B cell (primary cell): ENCODE data around the gene TMEM151A. TPM values are rescaled to one million over a fixed set of nuclear protein-coding genes. Genes with fewer than 3 reads are reported as not detected.

Experiments used
- ATAC-seq: fragments of 200-7000 bp; cut with Tn5 transposase; one replicate; pipeline ENCODE4 v1.10.0; 2021; ENCODE audit warnings: low read depth, mild to moderate bottlenecking, moderate number of reproducible peaks, moderate library complexity
- CTCF ChIA-PET: fragments of 350-600 bp; sonication (Branson Sonifier 250); formaldehyde crosslinking; loops from one replicate; lab custom pipeline; 2021; ENCODE audit warnings: antibody characterized with exemption, inconsistent platforms; lab: Charles Lee
- POLR2A ChIA-PET: fragments of 350-600 bp; sonication (Branson Sonifier 250); formaldehyde crosslinking; loops from one replicate; lab custom pipeline; 2021; ENCODE audit warnings: antibody characterized with exemption; lab: Charles Lee
- DNase-seq: peaks from one replicate; pipeline ENCODE4 v3.0.0; 2013
- H2AFZ ChIP-seq: 2 replicates; pipeline ENCODE4 v1.6.1; 2012; ENCODE audit warnings: mild to moderate bottlenecking, low read depth, low read length; ENCODE audit not compliant: insufficient read depth, poor library complexity, severe bottlenecking
- H3K27ac ChIP-seq, 2 donors: 1 replicate in 1 of 2; 2 replicates in 1 of 2; pipeline ENCODE4 v1.5.1; 2012 to 2013; ENCODE audit warnings: low read length in 2 of 2, mild to moderate bottlenecking in 2 of 2, moderate library complexity in 1 of 2
- H3K27me3 ChIP-seq, 4 experiments: fragments of 200-600 bp in 1 of 4; sonication (generic) in 1 of 4; replicated peaks in 1 of 4; 1 replicate in 2 of 4; 2 replicates in 2 of 4; pipeline versions ENCODE4 v1.6.1 to v1.7.0; 2013 to 2016; ENCODE audit warnings: low read length in 3 of 4, mild to moderate bottlenecking in 2 of 4, mixed read lengths in 1 of 4, moderate library complexity in 1 of 4; ENCODE audit not compliant: insufficient read depth in 4 of 4, control insufficient read depth in 3 of 4; ENCODE audit errors: control extremely low read depth in 1 of 4
- H3K36me3 ChIP-seq, 2 experiments: replicated peaks in 1 of 2; 1 replicate in 1 of 2; 2 replicates in 1 of 2; pipeline versions ENCODE4 v1.6.1 to v1.7.1; 2013; ENCODE audit warnings: low read length in 1 of 2; ENCODE audit not compliant: insufficient read depth in 2 of 2, control insufficient read depth in 1 of 2; ENCODE audit errors: control extremely low read depth in 1 of 2, extremely low read depth in 1 of 2
- H3K4me1 ChIP-seq, 2 donors: fragments of 200-600 bp in 1 of 2; sonication (generic) in 1 of 2; 1 replicate in 1 of 2; 2 replicates in 1 of 2; pipeline versions ENCODE4 v1.5.1 to v1.6.1; 2013 to 2017; ENCODE audit warnings: low read length in 2 of 2; ENCODE audit not compliant: control insufficient read depth in 2 of 2, insufficient read depth in 2 of 2
- H3K4me2 ChIP-seq: replicated peaks from 2 replicates; pipeline ENCODE3; 2012; ENCODE audit warnings: mild to moderate bottlenecking, low read depth, low read length; ENCODE audit not compliant: poor library complexity, severe bottlenecking
- H3K4me3 ChIP-seq, 5 experiments: fragments of 200-600 bp in 1 of 5; sonication (generic) in 1 of 5; 1 replicate in 3 of 5; 2 replicates in 2 of 5; pipeline versions ENCODE4 v1.5.1 to v1.7.0; 2011 to 2016; ENCODE audit warnings: low read length in 4 of 5, mild to moderate bottlenecking in 4 of 5, low read depth in 2 of 5, control low read depth in 1 of 5, moderate library complexity in 1 of 5; ENCODE audit not compliant: insufficient read depth in 1 of 5; ENCODE audit errors: control extremely low read depth in 1 of 5, extremely low read depth in 1 of 5
- H3K79me2 ChIP-seq: fragments of 200-600 bp; sonication (generic); one replicate; pipeline ENCODE4 v1.6.0; 2016; ENCODE audit warnings: low read length; ENCODE audit not compliant: control insufficient read depth, insufficient read depth
- H3K9ac ChIP-seq: fragments of 200-600 bp; sonication (generic); 2 replicates; pipeline ENCODE4 v1.6.1; 2017; ENCODE audit warnings: mild to moderate bottlenecking, low read length, moderate library complexity
- H3K9me3 ChIP-seq, 3 donors: one replicate each; pipeline versions ENCODE4 v1.6.1 to v1.7.1; 2013; ENCODE audit warnings: low read length in 2 of 3; ENCODE audit not compliant: control insufficient read depth in 2 of 3, insufficient read depth in 1 of 3; ENCODE audit errors: control extremely low read depth in 1 of 3
- H4K20me1 ChIP-seq: 2 replicates; pipeline ENCODE4 v1.6.0; 2012; ENCODE audit warnings: mild to moderate bottlenecking, low read length; ENCODE audit not compliant: insufficient read depth, control insufficient read depth, poor library complexity, severe bottlenecking
- H3K27ac Mint-ChIP-seq: one replicate; pipeline ENCODE4 v1.8.0; 2021; ENCODE audit warnings: mixed read lengths
- H3K27me3 Mint-ChIP-seq: one replicate; pipeline ENCODE4 v1.8.0; 2021; ENCODE audit warnings: mixed read lengths
- H3K4me1 Mint-ChIP-seq: one replicate; pipeline ENCODE4 v1.8.0; 2021; ENCODE audit warnings: mixed read lengths
- H3K4me3 Mint-ChIP-seq: one replicate; pipeline ENCODE4 v1.8.0; 2021; ENCODE audit warnings: mixed read lengths
- H3K9me3 Mint-ChIP-seq: one replicate; pipeline ENCODE4 v1.8.0; 2022; ENCODE audit warnings: mixed read lengths; ENCODE audit not compliant: insufficient read depth
- CTCF ChIP-seq: fragments of 200-600 bp; IDR thresholded peaks from one replicate; pipeline ENCODE4 v1.8.0; 2022; ENCODE audit warnings: antibody characterized with exemption, mild to moderate bottlenecking
- EZH2 ChIP-seq: IDR thresholded peaks from 2 replicates; pipeline ENCODE4 v1.6.1; 2012; ENCODE audit warnings: borderline replicate concordance, low read depth, mild to moderate bottlenecking, moderate library complexity, low read length; ENCODE audit not compliant: insufficient read depth, poor library complexity, severe bottlenecking
- WGBS: methylation state at CpG from one replicate; pipeline ENCODE4 v1.1.5; 2013; ENCODE audit warnings: missing lambda C conversion rate; ENCODE audit not compliant: insufficient coverage; 5-methylcytosine and 5-hydroxymethylcytosine counted together
- intact Hi-C: fragments of 100-400 bp; cut with micrococcal nuclease; formaldehyde crosslinking; loops from one replicate; pipeline ENCODE4 v1.10.0; 2022
- polyA plus RNA-seq: library from polyadenylated mRNA; depleted of rRNA; stranded (reverse); fragments of >200 nt; gene quantifications from 2 replicates; pipeline ENCODE4 v1.2.3, GENCODE V29; 2012
- total RNA-seq, 2 donors: library from RNA; stranded (reverse); fragments of 120-200 nt in 1 of 2; gene quantifications; 1 replicate in 1 of 2; 2 replicates in 1 of 2; pipeline versions ENCODE4 v1.2.3 to v1.2.4, GENCODE V29; 2013 to 2022

Gene TMEM151A
- total and polyA plus RNA-seq, 2 donors (not counting 1 experiment from before 2014, with no cell fraction given), result 0.17 to 1.1 TPM

GRCh38 chr11:66331542-66332370, 40.1 kb downstream of the TMEM151A start:
- peaks cover 25 to 30% of the 10 kb centered on the region in 2 donors for H3K4me1 ChIP-seq
- WGBS, result 93% methylated on average over 11 of the region's 12 CpGs
- Mint-ChIP-seq H3K9me3 (no peaks in the 10 kb centered on the region), H3K27ac (no peak overlapping the region), H3K4me1 (peaks cover 28% of the 10 kb centered on the region), H3K4me3 (no peak overlapping the region), H3K27me3 (no peaks in the 10 kb centered on the region)
- DNase-seq (peak; percentile 10), ATAC-seq (no peak)
- no peaks in the 10 kb centered on the region for H3K9me3 ChIP-seq
- H3K4me3 ChIP-seq, result no peak overlapping the region
- H3K36me3 ChIP-seq, result peaks cover 0 to under 1% of the 10 kb centered on the region in 2 experiments
- ChIA-PET CTCF (interaction anchor here (0.8 to 4.6 kb wide), 5 partner anchors 10 to 58 kb away, joined by 3 to 101 read pairs (median 5); partner anchors contain the start of gene BRMS1), POLR2A (interaction anchor here (2.5 kb wide), 1 partner anchor 20 kb away, joined by 10 read pairs; no protein-coding TSS in a partner anchor)
- no peak for TF ChIP-seq CTCF
- TF ChIP-seq EZH2, result no peak
- H3K79me2 ChIP-seq, result no peaks in the 10 kb centered on the region
- intact Hi-C loops, result no loop called here
- H3K4me2 ChIP-seq, result no peak overlapping the region
- no peak overlapping the region for H3K27ac ChIP-seq
- no peaks in the 10 kb centered on the region for H4K20me1 ChIP-seq
- H2AFZ ChIP-seq, result no peak overlapping the region
- no peak overlapping the region for H3K9ac ChIP-seq
- H3K27me3 ChIP-seq, result peaks cover 0 to 9% (median 3%) of the 10 kb centered on the region in 4 experiments
